H1 (cell line): ENCODE measurements around the gene ZGLP1. TPM values are rescaled to one million over a fixed set of nuclear protein-coding genes. Genes with fewer than 3 reads are reported as not detected.

Source experiments
- CTCF ChIA-PET: fragments of 300-600 bp; sonication (Branson Sonifier 250); formaldehyde crosslinking; loops from one replicate; lab custom pipeline; 2021; ENCODE audit not compliant: partially characterized antibody; lab: Charles Lee
- POLR2A ChIA-PET: fragments of 300-600 bp; sonication (Branson Sonifier 250); formaldehyde crosslinking; loops from one replicate; lab custom pipeline; 2021; ENCODE audit warnings: inconsistent platforms; ENCODE audit not compliant: partially characterized antibody; lab: Charles Lee
- DNase-seq, 2 experiments: peaks; one replicate each; pipeline versions ENCODE4 v3.0.0 to v3.0.0-alpha.2; 2010 to 2022; ENCODE audit warnings: low spot score in 2 of 2, low read depth in 1 of 2, mixed read lengths in 1 of 2
- FAIRE-seq: peaks from 2 replicates; lab custom pipeline; 2011; peaks lifted over from hg19 to GRCh38; lab: Jason Lieb, UNC
- H2AFZ ChIP-seq: 2 replicates; pipeline ENCODE4 v1.8.1; 2012; ENCODE audit warnings: low read length, inconsistent platforms
- H2AK5ac ChIP-seq: 2 replicates; pipeline ENCODE4 v1.6.1; 2013; ENCODE audit warnings: low read depth, low read length
- H2BK120ac ChIP-seq: replicated peaks from 2 replicates; pipeline ENCODE3; 2013; ENCODE audit warnings: low read depth, low read length, inconsistent platforms
- H2BK12ac ChIP-seq: 2 replicates; pipeline ENCODE4 v1.6.1; 2013; ENCODE audit warnings: low read depth, low read length
- H2BK15ac ChIP-seq: 2 replicates; pipeline ENCODE4 v1.6.1; 2013; ENCODE audit warnings: low read length
- H2BK20ac ChIP-seq: 2 replicates; pipeline ENCODE4 v1.6.1; 2013; ENCODE audit warnings: low read length
- H2BK5ac ChIP-seq: 2 replicates; pipeline ENCODE4 v1.6.1; 2013; ENCODE audit warnings: low read depth, low read length
- H3K14ac ChIP-seq: 2 replicates; pipeline ENCODE4 v1.6.1; 2013; ENCODE audit warnings: inconsistent platforms; ENCODE audit not compliant: insufficient read length
- H3K18ac ChIP-seq: 2 replicates; pipeline ENCODE4 v1.6.1; 2013; ENCODE audit warnings: low read length; ENCODE audit errors: extremely low read depth
- H3K23ac ChIP-seq: 2 replicates; pipeline ENCODE4 v1.6.1; 2013; ENCODE audit warnings: inconsistent platforms; ENCODE audit not compliant: insufficient read length
- H3K23me2 ChIP-seq: 2 replicates; pipeline ENCODE4 v1.6.1; 2013; ENCODE audit warnings: low read depth, low read length
- H3K27ac ChIP-seq: 2 replicates; pipeline ENCODE4 v1.6.1; 2011; ENCODE audit warnings: low read depth, low read length, inconsistent platforms
- H3K27me3 ChIP-seq, 4 experiments: replicated peaks in 1 of 4; 1 replicate in 1 of 4; 2 replicates in 3 of 4; pipeline versions ENCODE4 v1.6.1 to v1.8.1; 2011 to 2013; ENCODE audit warnings: low read length in 3 of 4, mild to moderate bottlenecking in 3 of 4, inconsistent platforms in 2 of 4, mixed read lengths in 2 of 4, moderate library complexity in 1 of 4; ENCODE audit not compliant: control insufficient read depth in 3 of 4, insufficient read depth in 3 of 4; ENCODE audit errors: extremely low read depth in 1 of 4
- H3K36me3 ChIP-seq, 4 experiments: 2 replicates each; pipeline versions ENCODE4 v1.6.1 to v1.8.1; 2011 to 2013; ENCODE audit warnings: mild to moderate bottlenecking in 4 of 4, low read length in 3 of 4, moderate library complexity in 2 of 4, control low read depth in 1 of 4, inconsistent platforms in 1 of 4; ENCODE audit not compliant: insufficient read depth in 4 of 4, control insufficient read depth in 2 of 4
- H3K4ac ChIP-seq: replicated peaks from 2 replicates; pipeline ENCODE3; 2013; ENCODE audit warnings: low read length, low read depth, mixed read lengths, inconsistent platforms; ENCODE audit not compliant: insufficient read length
- H3K4me1 ChIP-seq, 4 experiments: replicated peaks in 1 of 4; 1 replicate in 1 of 4; 2 replicates in 3 of 4; pipeline versions ENCODE4 v1.6.1 to v1.8.1; 2011 to 2013; ENCODE audit warnings: low read length in 3 of 4, inconsistent platforms in 2 of 4, mixed read lengths in 1 of 4; ENCODE audit not compliant: insufficient read depth in 4 of 4, control insufficient read depth in 3 of 4
- H3K4me2 ChIP-seq, 2 experiments: 2 replicates each; pipeline versions ENCODE4 v1.6.1 to v1.8.1; 2011 to 2013; ENCODE audit warnings: low read depth in 2 of 2, low read length in 2 of 2, control low read depth in 1 of 2, inconsistent platforms in 1 of 2, mild to moderate bottlenecking in 1 of 2; ENCODE audit not compliant: insufficient read depth in 1 of 2
- H3K4me3 ChIP-seq, 4 experiments: fragments of 200-600, 300-600 bp in 1 of 4; sonication (generic), shearing (Covaris generic), sonication (Bioruptor Twin) in 1 of 4; 2 replicates each; pipeline versions ENCODE4 v1.5.1 to v1.8.1; 2011 to 2016; ENCODE audit warnings: low read length in 4 of 4, low read depth in 3 of 4, control low read depth in 2 of 4, inconsistent platforms in 2 of 4, mild to moderate bottlenecking in 2 of 4, mixed read lengths in 1 of 4, moderate library complexity in 1 of 4; ENCODE audit not compliant: insufficient read depth in 2 of 4; ENCODE audit errors: extremely low read depth in 1 of 4
- H3K56ac ChIP-seq: replicated peaks from 2 replicates; pipeline ENCODE3; 2013; ENCODE audit warnings: low read depth, mild to moderate bottlenecking, mixed read lengths, low read length, inconsistent platforms; ENCODE audit not compliant: insufficient read length
- H3K79me1 ChIP-seq: 2 replicates; pipeline ENCODE4 v1.6.1; 2013; ENCODE audit warnings: low read depth, low read length, control low read depth
- H3K79me2 ChIP-seq, 2 experiments: 2 replicates each; pipeline versions ENCODE4 v1.6.1 to v1.8.1; 2012 to 2013; ENCODE audit warnings: low read length in 2 of 2, mild to moderate bottlenecking in 2 of 2, inconsistent platforms in 1 of 2; ENCODE audit not compliant: insufficient read depth in 2 of 2, control insufficient read depth in 1 of 2
- H3K9ac ChIP-seq, 4 experiments: replicated peaks in 1 of 4; 1 replicate in 1 of 4; 2 replicates in 3 of 4; pipeline versions ENCODE4 v1.6.1 to v1.8.1; 2011 to 2013; ENCODE audit warnings: low read depth in 3 of 4, low read length in 3 of 4, control low read depth in 2 of 4, mild to moderate bottlenecking in 2 of 4, moderate library complexity in 2 of 4, inconsistent platforms in 1 of 4; ENCODE audit errors: extremely low read depth in 1 of 4
- H3K9me3 ChIP-seq, 2 experiments: 2 replicates each; pipeline versions ENCODE4 v1.6.1 to v1.8.1; 2012 to 2013; ENCODE audit warnings: mild to moderate bottlenecking in 2 of 2, moderate library complexity in 2 of 2, control low read depth in 1 of 2, inconsistent platforms in 1 of 2, low read depth in 1 of 2, low read length in 1 of 2, mixed read lengths in 1 of 2; ENCODE audit not compliant: insufficient read depth in 2 of 2
- H4K20me1 ChIP-seq, 2 experiments: replicated peaks in 1 of 2; 2 replicates each; pipeline versions ENCODE3 to v1.8.1; 2011 to 2013; ENCODE audit warnings: inconsistent platforms in 2 of 2, low read length in 2 of 2, mild to moderate bottlenecking in 1 of 2; ENCODE audit not compliant: insufficient read depth in 2 of 2, control insufficient read depth in 1 of 2
- H4K5ac ChIP-seq: 2 replicates; pipeline ENCODE4 v1.6.1; 2013; ENCODE audit warnings: low read length, low read depth, mixed read lengths, inconsistent platforms; ENCODE audit not compliant: insufficient read length
- H4K8ac ChIP-seq: 2 replicates; pipeline ENCODE4 v1.8.0; 2013; ENCODE audit warnings: mild to moderate bottlenecking, moderate library complexity, low read length, inconsistent platforms; ENCODE audit not compliant: insufficient read depth; ENCODE audit errors: extremely low read depth
- H4K91ac ChIP-seq: replicated peaks from 2 replicates; pipeline ENCODE3; 2013; ENCODE audit warnings: low read length, mixed read lengths, inconsistent platforms; ENCODE audit not compliant: insufficient read length
- ASH2L ChIP-seq: fragments of 200-600, 300-600 bp; sonication (generic); IDR thresholded peaks from one replicate; pipeline ENCODE4 v1.7.1; 2017; ENCODE audit warnings: low read length
- BRCA1 ChIP-seq: IDR thresholded peaks from 2 replicates; pipeline ENCODE4 v1.6.1; 2012; ENCODE audit warnings: low read depth, low read length, improper control_type of control experiment
- CTBP2 ChIP-seq: IDR thresholded peaks from 2 replicates; pipeline ENCODE4 v1.7.0; 2011; ENCODE audit warnings: borderline replicate concordance, mild to moderate bottlenecking, moderate library complexity, mixed read lengths, low read length; ENCODE audit not compliant: insufficient read depth, insufficient read length
- HDAC2 ChIP-seq, 2 experiments: fragments of 300-600 bp in 1 of 2; sonication (generic) in 1 of 2; IDR thresholded peaks; 2 replicates each; pipeline ENCODE4 v1.6.1; 2011 to 2012; ENCODE audit warnings: low read depth in 2 of 2, low read length in 2 of 2, mild to moderate bottlenecking in 2 of 2, moderate library complexity in 2 of 2, borderline replicate concordance in 1 of 2, inconsistent platforms in 1 of 2
- JUN ChIP-seq: IDR thresholded peaks from 2 replicates; pipeline ENCODE4 v1.6.1; 2011; ENCODE audit warnings: low read depth, mild to moderate bottlenecking, improper control_type of control experiment, low read length
- MAX ChIP-seq: IDR thresholded peaks from 2 replicates; pipeline ENCODE4 v1.6.1; 2012; ENCODE audit warnings: inconsistent platforms
- POLR2AphosphoS5 ChIP-seq: IDR thresholded peaks from 2 replicates; pipeline ENCODE4 v1.6.1; 2011; ENCODE audit warnings: low read depth, low read length
- POU5F1 ChIP-seq: IDR thresholded peaks from 2 replicates; pipeline ENCODE4 v1.6.1; 2011; ENCODE audit warnings: low read depth, mild to moderate bottlenecking, low read length, moderate library complexity
- SIRT6 ChIP-seq: IDR thresholded peaks from one replicate; pipeline ENCODE4 v1.7.1; 2012; ENCODE audit warnings: low read length, inconsistent platforms
- TBP ChIP-seq: IDR thresholded peaks from 2 replicates; pipeline ENCODE4 v1.6.1; 2011; ENCODE audit warnings: low read depth, low read length, improper control_type of control experiment
- TCF12 ChIP-seq: IDR thresholded peaks from 2 replicates; pipeline ENCODE4 v1.6.1; 2011; ENCODE audit warnings: low read depth, mild to moderate bottlenecking, low read length
- WGBS, 2 experiments: shearing (Covaris generic) in 1 of 2; methylation state at CpG; one replicate each; pipeline versions ENCODE4 v1.1.6 to v1.1.7; 2013 to 2015; ENCODE audit warnings: low lambda C conversion rate in 2 of 2, mixed read lengths in 2 of 2, inconsistent platforms in 1 of 2, low coverage in 1 of 2, missing lambda C conversion rate in 1 of 2; ENCODE audit not compliant: insufficient replicate concordance in 2 of 2, insufficient coverage in 1 of 2, insufficient read length in 1 of 2; ENCODE audit errors: extremely low coverage in 1 of 2, missing lambda C conversion rate in 1 of 2; 5-methylcytosine and 5-hydroxymethylcytosine counted together
- polyA plus RNA-seq, 7 experiments: library from polyadenylated mRNA; depleted of rRNA in 3 of 7; stranded (reverse) in 5 of 7; unstranded in 2 of 7; fragments of >200 nt in 5 of 7; fragments of 200-250 nt in 2 of 7; gene quantifications; 1 replicate in 5 of 7; 2 replicates in 1 of 7; 4 replicates in 1 of 7; pipeline versions ENCODE4 v1.2.1 to v1.2.3, GENCODE V29; 2011 to 2013; ENCODE audit warnings: missing spikeins in 2 of 7, mixed read lengths in 2 of 7
- total RNA-seq: library from RNA; stranded (reverse); fragmentation: NEBNext Ultra II Directional; extraction: Animal tissue kit (Norgen Biotek cat#: 25700); gene quantifications from 2 replicates; pipeline ENCODE4 v1.2.1, GENCODE V29; 2021

The ZGLP1 gene
- total and polyA plus RNA-seq, 2 of the 8 experiments (the other 6 are each of a cell fraction or from before 2014, with no cell fraction given) = 4.2 to 5.1 TPM

DNA sequence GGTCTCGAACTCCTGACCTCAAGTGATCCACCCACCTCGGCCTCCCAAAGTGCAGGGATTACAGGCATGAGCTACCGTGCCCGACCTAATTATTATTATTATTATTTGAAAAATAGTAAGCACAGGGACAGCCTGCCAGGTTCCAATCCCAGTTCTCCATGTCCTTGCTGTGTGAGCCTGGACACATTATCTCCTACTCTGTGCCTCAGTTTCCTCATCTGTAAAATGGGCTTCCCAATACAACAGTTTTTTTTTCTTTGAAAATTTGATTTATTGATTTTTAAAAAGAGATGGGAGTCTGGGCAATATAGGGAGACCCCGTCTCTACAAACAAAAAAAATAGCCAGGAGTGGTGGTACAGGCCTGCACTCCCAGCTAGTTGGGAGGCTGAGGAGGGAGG, 3.3 kb downstream of the ZGLP1 start:
- Histone ChIP-seq H3K18ac (no peak overlapping the region), H2BK20ac (no peak overlapping the region), H3K4me3 (no peak overlapping the region), H3K79me1 (no peaks in the 10 kb centered on the region), H3K9ac (no peak overlapping the region), H2BK15ac (no peak overlapping the region), H3K27ac (no peak overlapping the region), H4K8ac (no peak overlapping the region), H3K4me2 (no peak overlapping the region), H3K14ac (no peak overlapping the region), H3K4me1 (no peaks in the 10 kb centered on the region), H4K91ac (no peak overlapping the region), H3K56ac (no peak overlapping the region), H3K4ac (no peak overlapping the region), H3K79me2 (no peaks in the 10 kb centered on the region), H2AFZ (no peak overlapping the region), H2BK120ac (no peak overlapping the region), H3K27me3 (no peaks in the 10 kb centered on the region), H4K5ac (no peak overlapping the region), H2BK12ac (no peak overlapping the region), H4K20me1 (no peaks in the 10 kb centered on the region), H3K23me2 (no peaks in the 10 kb centered on the region), H2AK5ac (no peak overlapping the region), H2BK5ac (no peak overlapping the region), H3K9me3 (no peaks in the 10 kb centered on the region), H3K23ac (no peak overlapping the region), H3K36me3 (peaks cover 0 to 13% (median 0%) of the 10 kb centered on the region in 4 experiments; a peak in 2 of 8 replicates)
- FAIRE-seq (no peak), DNase-seq (no peak)
- 91% methylated on average over 5 of the region's 5 CpGs; no CpG with 5 or more reads in 1 of the 2 experiments for WGBS, 2 experiments
- no peak for TF ChIP-seq BRCA1
- no peak for TF ChIP-seq ASH2L
- no peak for TF ChIP-seq JUN
- no peak for TF ChIP-seq CTBP2
- no peak for TF ChIP-seq TBP
- TF ChIP-seq SIRT6 = no peak
- no peak for TF ChIP-seq POLR2AphosphoS5
- TF ChIP-seq POU5F1 = no peak
- TF ChIP-seq TCF12 = no peak
- no peak for TF ChIP-seq HDAC2 (IDR thresholded peaks at IDR 0.05; ENCODE audit: borderline replicate concordance in 1 of 2, low read depth in 2 of 2, low read length in 2 of 2)
- TF ChIP-seq MAX = no peak
- CTCF ChIA-PET = interaction anchor here (1.4 to 2.5 kb wide), 4 partner anchors 10 to 82 kb away, joined by 3 to 10 read pairs (median 6); no protein-coding TSS in a partner anchor
- POLR2A ChIA-PET = interaction anchor here (0.8 to 1.8 kb wide), 5 partner anchors 8 to 27 kb away, joined by 4 to 7 read pairs (median 4); partner anchors contain the start of gene RAVER1
